H1 (cell line): ENCODE results near the gene CALML5. TPM values are rescaled to one million over a fixed set of nuclear protein-coding genes. Genes with fewer than 3 reads are reported as not detected.

ENCODE experiments used
- BCL11A ChIP-seq, 2 experiments: IDR thresholded peaks; one replicate each; pipeline ENCODE4 v1.6.1; 2011; ENCODE audit warnings: low read depth in 2 of 2, low read length in 2 of 2, mild to moderate bottlenecking in 2 of 2
- EGR1 ChIP-seq: IDR thresholded peaks from 2 replicates; pipeline ENCODE4 v1.6.1; 2011; ENCODE audit warnings: low read depth, low read length, borderline replicate concordance
- SIN3A ChIP-seq, 2 experiments: IDR thresholded peaks in 1 of 2; conservative IDR thresholded peaks in 1 of 2; 2 replicates each; pipeline ENCODE4 v1.6.1; 2011 to 2012; ENCODE audit warnings: low read length in 2 of 2, improper control_type of control experiment in 1 of 2, low read depth in 1 of 2, mild to moderate bottlenecking in 1 of 2
- polyA plus RNA-seq, 7 experiments: library from polyadenylated mRNA; depleted of rRNA in 3 of 7; stranded (reverse) in 5 of 7; unstranded in 2 of 7; fragments of >200 nt in 5 of 7; fragments of 200-250 nt in 2 of 7; gene quantifications; 1 replicate in 5 of 7; 2 replicates in 1 of 7; 4 replicates in 1 of 7; pipeline versions ENCODE4 v1.2.1 to v1.2.3, GENCODE V29; 2011 to 2013; ENCODE audit warnings: missing spikeins in 2 of 7, mixed read lengths in 2 of 7
- total RNA-seq: library from RNA; stranded (reverse); fragmentation: NEBNext Ultra II Directional; extraction: Animal tissue kit (Norgen Biotek cat#: 25700); gene quantifications from 2 replicates; pipeline ENCODE4 v1.2.1, GENCODE V29; 2021

The CALML5 gene
- total and polyA plus RNA-seq, 2 of the 8 experiments (the other 6 are each of a cell fraction or from before 2014, with no cell fraction given): not detected

DNA sequence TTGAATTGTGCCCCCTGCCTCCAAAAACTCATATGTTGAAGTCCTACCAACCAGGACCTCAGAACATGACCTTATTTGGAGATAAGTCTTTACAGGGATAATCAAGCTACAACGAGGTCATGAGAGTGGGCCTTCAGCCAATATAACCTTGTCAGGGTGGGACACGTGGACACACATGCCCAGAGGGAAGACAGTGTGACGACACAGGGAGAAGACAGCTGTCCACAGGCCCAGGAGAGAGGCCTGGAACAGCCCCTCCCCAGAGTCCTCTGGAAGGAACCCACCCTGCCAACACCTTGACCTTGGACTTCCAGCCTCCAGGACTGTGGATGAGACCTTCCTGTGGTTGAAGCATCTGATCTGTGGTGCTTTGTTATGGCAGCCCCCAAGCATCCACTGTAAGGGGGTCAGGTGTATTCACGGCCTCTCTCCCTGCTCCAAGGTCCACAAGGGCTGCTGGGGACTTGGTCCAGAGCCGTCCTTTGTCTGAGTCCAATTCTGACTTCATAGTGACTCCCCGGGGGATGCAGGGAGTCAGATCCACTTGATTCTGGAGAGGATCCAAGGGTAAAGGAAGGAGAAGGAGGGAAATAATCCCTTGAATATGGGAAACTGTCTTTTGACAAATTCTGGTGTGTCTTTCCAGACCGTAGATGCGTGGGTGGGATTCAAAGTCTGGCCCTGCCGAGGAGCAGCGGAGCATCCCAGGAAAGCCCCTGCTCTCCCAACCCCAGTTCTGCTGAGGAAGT is 32.4 kb upstream of the CALML5 start (continued):
- no peak for TF ChIP-seq EGR1
- no peak for TF ChIP-seq BCL11A (IDR thresholded peaks at IDR 0.05; ENCODE audit: low read depth in 2 of 2, low read length in 2 of 2)
- TF ChIP-seq SIN3A (conservative IDR thresholded peaks at IDR 0.05 in 1 of 2, IDR thresholded peaks at IDR 0.05 in 1 of 2; ENCODE audit: low read depth in 1 of 2, low read length in 2 of 2): no peak
- TF ChIP-seq, all 59 proteins: peak for 0
